Endothelial cell of umbilical vein (primary cell): ENCODE data around the gene IFI35.

Experiments
- EZH2 ChIP-seq: IDR thresholded peaks from 2 replicates; pipeline ENCODE4 v1.6.1; 2012; ENCODE audit warnings: borderline replicate concordance, low read depth, mild to moderate bottlenecking, moderate library complexity, low read length, inconsistent platforms; ENCODE audit not compliant: severe bottlenecking
- GATA2 ChIP-seq: IDR thresholded peaks from 2 replicates; pipeline ENCODE4 v1.7.0; 2011; ENCODE audit warnings: low read depth, mild to moderate bottlenecking, moderate library complexity, mixed read lengths, low read length; ENCODE audit not compliant: insufficient read length, insufficient read depth
- MYC ChIP-seq: IDR thresholded peaks from one replicate; pipeline ENCODE4 v1.6.1; 2011; ENCODE audit warnings: mild to moderate bottlenecking, low read depth, low read length
- POLR2A ChIP-seq: IDR thresholded peaks from 2 replicates; pipeline ENCODE4 v1.6.1; 2012; ENCODE audit warnings: low read depth, mild to moderate bottlenecking, control low read depth, low read length
- POLR2AphosphoS5 ChIP-seq: IDR thresholded peaks from 2 replicates; pipeline ENCODE4 v1.6.1; 2012; ENCODE audit warnings: low read depth, mild to moderate bottlenecking, control low read depth, low read length, moderate library complexity; ENCODE audit not compliant: insufficient read depth
- TF ChIP-seq, protein P1 (sequence below), 2 donors: IDR thresholded peaks; 1 replicate in 1 of 2; 2 replicates in 1 of 2; pipeline ENCODE4 v1.5.1; 2011; ENCODE audit warnings: low read length in 2 of 2, mild to moderate bottlenecking in 2 of 2, moderate library complexity in 2 of 2, control low read depth in 1 of 2, inconsistent platforms in 1 of 2, low read depth in 1 of 2; ENCODE audit not compliant: insufficient read depth in 1 of 2; ENCODE audit errors: extremely low read depth in 1 of 2
- TF ChIP-seq, protein P2 (sequence below): IDR thresholded peaks from 2 replicates; pipeline ENCODE4 v1.6.1; 2011; ENCODE audit not compliant: insufficient read depth, insufficient read length

DNA sequence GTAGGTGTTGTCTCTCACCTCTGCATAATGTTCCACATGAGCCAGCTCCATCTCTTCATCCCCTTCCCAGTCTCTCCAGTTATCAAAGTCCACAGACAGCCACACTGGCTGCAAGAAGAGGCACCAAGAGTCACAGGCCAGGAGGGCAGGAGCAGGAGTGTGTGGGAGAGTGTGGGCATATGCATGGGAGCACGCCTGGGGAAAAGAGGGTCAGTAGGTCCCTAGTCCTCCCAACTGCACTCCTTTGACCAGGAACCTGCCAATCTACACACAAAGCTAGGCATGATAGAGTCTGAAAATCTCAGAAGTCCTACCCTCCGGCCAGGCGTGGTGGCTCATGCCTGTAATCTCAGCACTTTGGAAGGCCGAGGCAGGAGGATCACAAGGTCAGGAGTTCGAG lies 35.0 kb upstream of the IFI35 start:
- TF ChIP-seq, protein P1, sequence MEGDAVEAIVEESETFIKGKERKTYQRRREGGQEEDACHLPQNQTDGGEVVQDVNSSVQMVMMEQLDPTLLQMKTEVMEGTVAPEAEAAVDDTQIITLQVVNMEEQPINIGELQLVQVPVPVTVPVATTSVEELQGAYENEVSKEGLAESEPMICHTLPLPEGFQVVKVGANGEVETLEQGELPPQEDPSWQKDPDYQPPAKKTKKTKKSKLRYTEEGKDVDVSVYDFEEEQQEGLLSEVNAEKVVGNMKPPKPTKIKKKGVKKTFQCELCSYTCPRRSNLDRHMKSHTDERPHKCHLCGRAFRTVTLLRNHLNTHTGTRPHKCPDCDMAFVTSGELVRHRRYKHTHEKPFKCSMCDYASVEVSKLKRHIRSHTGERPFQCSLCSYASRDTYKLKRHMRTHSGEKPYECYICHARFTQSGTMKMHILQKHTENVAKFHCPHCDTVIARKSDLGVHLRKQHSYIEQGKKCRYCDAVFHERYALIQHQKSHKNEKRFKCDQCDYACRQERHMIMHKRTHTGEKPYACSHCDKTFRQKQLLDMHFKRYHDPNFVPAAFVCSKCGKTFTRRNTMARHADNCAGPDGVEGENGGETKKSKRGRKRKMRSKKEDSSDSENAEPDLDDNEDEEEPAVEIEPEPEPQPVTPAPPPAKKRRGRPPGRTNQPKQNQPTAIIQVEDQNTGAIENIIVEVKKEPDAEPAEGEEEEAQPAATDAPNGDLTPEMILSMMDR (IDR thresholded peaks at IDR 0.05; ENCODE audit: extremely low read depth in 1 of 2, insufficient read depth in 1 of 2, low read depth in 1 of 2, low read length in 2 of 2): no peak
- TF ChIP-seq EZH2: no peak
- no peak for TF ChIP-seq POLR2AphosphoS5
- no peak for TF ChIP-seq POLR2A
- TF ChIP-seq, protein P2, sequence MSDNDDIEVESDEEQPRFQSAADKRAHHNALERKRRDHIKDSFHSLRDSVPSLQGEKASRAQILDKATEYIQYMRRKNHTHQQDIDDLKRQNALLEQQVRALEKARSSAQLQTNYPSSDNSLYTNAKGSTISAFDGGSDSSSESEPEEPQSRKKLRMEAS: no peak
- TF ChIP-seq MYC: no peak
- no peak for TF ChIP-seq GATA2
